ENCODE data around the gene CCDC6. TPM values are rescaled to one million over a fixed set of nuclear protein-coding genes. Genes with fewer than 3 reads are reported as not detected.
A peak's percentile ranks its signal among the peaks of the same experiment; 100 is the strongest.
"Not testable (repeated sequence)": the region's sequence is repeated elsewhere in the genome, so short reads cannot be mapped to it uniquely, and the experiment has no call there.

Gene CCDC6
- total and polyA plus RNA-seq, 2 of the 8 experiments (the other 6 are each of a cell fraction or from before 2014, with no cell fraction given): 42.2 to 74.4 TPM

GRCh38 chr10:59930788-59931521 is 24.6 kb upstream of the CCDC6 start:
- TF ChIP-seq KDM1A (IDR thresholded peaks at IDR 0.05; ENCODE audit: borderline replicate concordance, low read length): 0 out of 2 replicates have a peak, but pooled peaks have one; percentile 22
- H2AFZ ChIP-seq (ENCODE audit: low read length); H2AK5ac ChIP-seq (ENCODE audit: low read depth, low read length); H3K14ac ChIP-seq (ENCODE audit: insufficient read length); H2BK12ac ChIP-seq (ENCODE audit: low read depth, low read length); H3K9ac ChIP-seq (replicated peaks in 1 of 4; ENCODE audit: extremely low read depth in 1 of 4, low read depth in 3 of 4, low read length in 3 of 4); H3K56ac ChIP-seq (replicated peaks; ENCODE audit: insufficient read length, low read depth, low read length); H3K79me1 ChIP-seq (ENCODE audit: low read depth, low read length); H3K4me3 ChIP-seq (ENCODE audit: extremely low read depth in 1 of 4, insufficient read depth in 2 of 4, low read depth in 3 of 4, low read length in 4 of 4); POLR2A ChIA-PET (ENCODE audit: partially characterized antibody); H3K4ac ChIP-seq (replicated peaks; ENCODE audit: insufficient read length, low read depth, low read length); H2BK5ac ChIP-seq (ENCODE audit: low read depth, low read length); H3K27ac ChIP-seq (ENCODE audit: low read depth, low read length); H2BK15ac ChIP-seq (ENCODE audit: low read length); H3K4me1 ChIP-seq (replicated peaks in 1 of 4; ENCODE audit: control insufficient read depth in 3 of 4, insufficient read depth in 4 of 4, low read length in 3 of 4); H4K20me1 ChIP-seq (replicated peaks in 1 of 2; ENCODE audit: control insufficient read depth in 1 of 2, insufficient read depth in 2 of 2, low read length in 2 of 2); H2BK20ac ChIP-seq (ENCODE audit: low read length); H3K18ac ChIP-seq (ENCODE audit: extremely low read depth, low read length); H3K4me2 ChIP-seq (ENCODE audit: insufficient read depth in 1 of 2, low read depth in 2 of 2, low read length in 2 of 2); H4K8ac ChIP-seq (ENCODE audit: extremely low read depth, insufficient read depth, low read length); DNase-seq (ENCODE audit: low read depth in 1 of 2, low spot score in 2 of 2); H4K91ac ChIP-seq (replicated peaks; ENCODE audit: insufficient read length, low read length); H3K36me3 ChIP-seq (ENCODE audit: control insufficient read depth in 2 of 4, insufficient read depth in 4 of 4, low read length in 3 of 4); H3K23ac ChIP-seq (ENCODE audit: insufficient read length); H2BK120ac ChIP-seq (replicated peaks; ENCODE audit: low read depth, low read length); FAIRE-seq; H3K79me2 ChIP-seq (ENCODE audit: control insufficient read depth in 1 of 2, insufficient read depth in 2 of 2, low read length in 2 of 2); H3K27me3 ChIP-seq (replicated peaks in 1 of 4; ENCODE audit: control insufficient read depth in 3 of 4, extremely low read depth in 1 of 4, insufficient read depth in 3 of 4, low read length in 3 of 4); H3K9me3 ChIP-seq (ENCODE audit: insufficient read depth in 2 of 2, low read depth in 1 of 2, low read length in 1 of 2); H3K23me2 ChIP-seq (ENCODE audit: low read depth, low read length); CTCF ChIA-PET (ENCODE audit: partially characterized antibody); H4K5ac ChIP-seq (ENCODE audit: insufficient read length, low read depth, low read length): not testable (repeated sequence)
- 89% methylated on average over 5 of the region's 5 CpGs; no CpG with 5 or more reads in 1 of the 2 experiments for WGBS, 2 experiments (ENCODE audit: extremely low coverage in 1 of 2, insufficient coverage in 1 of 2, insufficient read length in 1 of 2, insufficient replicate concordance in 2 of 2, low coverage in 1 of 2, low lambda C conversion rate in 2 of 2, missing lambda C conversion rate in 1 of 2)

Measured in H1 (cell line).